MM.1S (cell line): Measurements from ENCODE around the gene CELF2.

Experiments used
- EZH2 ChIP-seq: fragments of 300-600 bp; sonication (generic); optimal IDR thresholded peaks from 2 replicates; pipeline ENCODE3; 2017; ENCODE audit warnings: low read depth, mild to moderate bottlenecking, antibody characterized with exemption, low read length, mixed read lengths
- TF ChIP-seq, protein P1 (sequence below): fragments of 300-600 bp; sonication (generic); IDR thresholded peaks from 2 replicates; pipeline ENCODE4 v1.5.1; 2016; ENCODE audit warnings: antibody characterized with exemption, low read length, mixed read lengths

DNA sequence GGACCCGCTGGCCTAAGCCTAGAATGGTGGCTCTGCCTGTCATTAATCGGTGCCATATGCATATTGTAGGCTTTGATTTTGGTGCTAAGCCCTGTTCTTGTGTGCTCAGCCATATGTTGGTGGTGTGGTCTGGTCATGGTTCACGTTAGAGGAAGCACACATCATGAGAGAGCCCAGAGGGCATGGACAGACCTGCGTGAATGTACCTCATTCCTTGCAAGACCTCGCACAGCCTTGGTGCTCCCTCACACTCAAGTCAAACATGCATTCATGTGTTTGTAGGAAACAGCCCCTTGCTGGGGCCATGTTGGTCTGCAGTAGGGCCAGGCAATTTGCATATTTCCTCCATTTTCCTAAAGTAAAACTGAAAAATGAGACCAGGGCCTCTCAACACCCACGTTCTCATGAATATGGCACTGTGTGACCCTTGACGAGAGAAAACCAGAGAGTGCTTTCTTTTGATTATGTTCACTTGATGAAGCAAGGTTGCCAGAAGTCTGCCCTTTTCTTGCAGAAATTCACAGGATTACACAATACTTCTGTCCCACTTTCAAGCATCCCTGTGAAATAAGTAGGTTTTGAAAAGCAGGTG is 268.7 kb downstream of the CELF2 start:
- TF ChIP-seq, protein P1, sequence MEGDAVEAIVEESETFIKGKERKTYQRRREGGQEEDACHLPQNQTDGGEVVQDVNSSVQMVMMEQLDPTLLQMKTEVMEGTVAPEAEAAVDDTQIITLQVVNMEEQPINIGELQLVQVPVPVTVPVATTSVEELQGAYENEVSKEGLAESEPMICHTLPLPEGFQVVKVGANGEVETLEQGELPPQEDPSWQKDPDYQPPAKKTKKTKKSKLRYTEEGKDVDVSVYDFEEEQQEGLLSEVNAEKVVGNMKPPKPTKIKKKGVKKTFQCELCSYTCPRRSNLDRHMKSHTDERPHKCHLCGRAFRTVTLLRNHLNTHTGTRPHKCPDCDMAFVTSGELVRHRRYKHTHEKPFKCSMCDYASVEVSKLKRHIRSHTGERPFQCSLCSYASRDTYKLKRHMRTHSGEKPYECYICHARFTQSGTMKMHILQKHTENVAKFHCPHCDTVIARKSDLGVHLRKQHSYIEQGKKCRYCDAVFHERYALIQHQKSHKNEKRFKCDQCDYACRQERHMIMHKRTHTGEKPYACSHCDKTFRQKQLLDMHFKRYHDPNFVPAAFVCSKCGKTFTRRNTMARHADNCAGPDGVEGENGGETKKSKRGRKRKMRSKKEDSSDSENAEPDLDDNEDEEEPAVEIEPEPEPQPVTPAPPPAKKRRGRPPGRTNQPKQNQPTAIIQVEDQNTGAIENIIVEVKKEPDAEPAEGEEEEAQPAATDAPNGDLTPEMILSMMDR, result no peak
- no peak for TF ChIP-seq EZH2
